Measurements from ENCODE around the gene MST1.

MST1 gene

DNA sequence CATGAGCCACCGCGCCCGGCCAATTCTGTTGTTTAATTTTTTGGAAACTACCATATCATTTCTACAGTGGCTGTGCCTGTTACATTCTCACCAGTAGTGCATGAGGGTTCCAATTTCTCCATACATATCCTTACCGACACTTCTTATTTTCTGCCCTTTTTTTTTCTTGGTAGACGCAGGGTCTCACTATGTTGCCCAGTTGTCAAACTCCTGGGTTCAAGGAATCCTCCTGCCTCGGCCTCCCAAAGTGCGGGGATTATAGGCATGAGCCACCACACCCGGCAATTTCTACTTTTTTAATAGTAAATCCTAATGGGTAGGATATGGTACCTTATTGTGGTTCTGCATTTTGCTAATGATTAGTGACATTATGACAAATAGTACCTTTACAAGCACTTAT lies 20.6 kb upstream of the MST1 start:
- Histone ChIP-seq H3K9ac (ENCODE audit: low read length) (no peak overlapping the region), H2AFZ (ENCODE audit: low read depth, low read length) (no peak overlapping the region), H3K79me2 (ENCODE audit: low read length) (no peaks in the 10 kb centered on the region), H3K27ac (ENCODE audit: low read length) (no peak overlapping the region), H3K36me3 (replicated peaks; ENCODE audit: low read depth, low read length) (peaks cover 8% of the 10 kb centered on the region), H3K4me2 (ENCODE audit: low read length) (no peak overlapping the region), H3K4me3 (ENCODE audit: low read length) (no peak overlapping the region), H3K4me1 (ENCODE audit: low read length) (no peaks in the 10 kb centered on the region), H3K9me3 (ENCODE audit: insufficient read depth, low read length) (no peaks in the 10 kb centered on the region), H4K20me1 (ENCODE audit: insufficient read depth, low read length) (no peaks in the 10 kb centered on the region), H3K27me3 (ENCODE audit: low read depth, low read length) (no peaks in the 10 kb centered on the region)
- TF ChIP-seq, protein P1, sequence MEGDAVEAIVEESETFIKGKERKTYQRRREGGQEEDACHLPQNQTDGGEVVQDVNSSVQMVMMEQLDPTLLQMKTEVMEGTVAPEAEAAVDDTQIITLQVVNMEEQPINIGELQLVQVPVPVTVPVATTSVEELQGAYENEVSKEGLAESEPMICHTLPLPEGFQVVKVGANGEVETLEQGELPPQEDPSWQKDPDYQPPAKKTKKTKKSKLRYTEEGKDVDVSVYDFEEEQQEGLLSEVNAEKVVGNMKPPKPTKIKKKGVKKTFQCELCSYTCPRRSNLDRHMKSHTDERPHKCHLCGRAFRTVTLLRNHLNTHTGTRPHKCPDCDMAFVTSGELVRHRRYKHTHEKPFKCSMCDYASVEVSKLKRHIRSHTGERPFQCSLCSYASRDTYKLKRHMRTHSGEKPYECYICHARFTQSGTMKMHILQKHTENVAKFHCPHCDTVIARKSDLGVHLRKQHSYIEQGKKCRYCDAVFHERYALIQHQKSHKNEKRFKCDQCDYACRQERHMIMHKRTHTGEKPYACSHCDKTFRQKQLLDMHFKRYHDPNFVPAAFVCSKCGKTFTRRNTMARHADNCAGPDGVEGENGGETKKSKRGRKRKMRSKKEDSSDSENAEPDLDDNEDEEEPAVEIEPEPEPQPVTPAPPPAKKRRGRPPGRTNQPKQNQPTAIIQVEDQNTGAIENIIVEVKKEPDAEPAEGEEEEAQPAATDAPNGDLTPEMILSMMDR (IDR thresholded peaks at IDR 0.05; ENCODE audit: low read depth, low read length) = no peak
- no peak for TF ChIP-seq EZH2phosphoT487 (IDR thresholded peaks at IDR 0.05; ENCODE audit: low read depth)

DNA sequence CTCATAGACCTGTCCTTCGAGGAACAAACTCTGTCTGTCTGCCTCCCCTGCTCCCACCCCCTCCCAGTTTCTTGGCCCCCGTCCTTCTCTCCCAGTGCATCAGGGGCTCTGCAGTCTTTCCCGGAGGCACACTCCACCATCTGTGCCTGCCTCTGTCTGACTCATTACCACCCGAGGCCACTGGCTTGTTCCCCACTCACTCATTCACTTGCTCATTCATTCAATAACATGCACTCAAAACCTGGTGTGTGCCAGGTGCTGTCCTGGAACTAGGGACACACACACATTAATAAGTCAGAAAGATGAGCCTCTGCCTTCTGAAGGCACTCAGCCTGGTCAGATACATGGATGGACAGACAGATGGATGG lies 17.8 kb upstream of the MST1 start:
- no peak overlapping the region for H3K9ac ChIP-seq (ENCODE audit: low read length)
- H3K36me3 ChIP-seq (replicated peaks; ENCODE audit: low read depth, low read length) = peaks cover 9% of the 10 kb centered on the region
- TF ChIP-seq EZH2phosphoT487 (IDR thresholded peaks at IDR 0.05; ENCODE audit: low read depth) = no peak
- TF ChIP-seq, protein P1 (IDR thresholded peaks at IDR 0.05; ENCODE audit: low read depth, low read length) = no peak
- H2AFZ ChIP-seq (ENCODE audit: low read depth, low read length) = no peak overlapping the region
- no peaks in the 10 kb centered on the region for H4K20me1 ChIP-seq (ENCODE audit: insufficient read depth, low read length)
- H3K27ac ChIP-seq (ENCODE audit: low read length) = no peak overlapping the region
- no peaks in the 10 kb centered on the region for H3K79me2 ChIP-seq (ENCODE audit: low read length)
- no peak overlapping the region for H3K4me2 ChIP-seq (ENCODE audit: low read length)
- H3K4me1 ChIP-seq (ENCODE audit: low read length) = no peaks in the 10 kb centered on the region
- H3K9me3 ChIP-seq (ENCODE audit: insufficient read depth, low read length) = no peaks in the 10 kb centered on the region
- H3K27me3 ChIP-seq (ENCODE audit: low read depth, low read length) = no peaks in the 10 kb centered on the region
- no peak overlapping the region for H3K4me3 ChIP-seq (ENCODE audit: low read length)

DNA sequence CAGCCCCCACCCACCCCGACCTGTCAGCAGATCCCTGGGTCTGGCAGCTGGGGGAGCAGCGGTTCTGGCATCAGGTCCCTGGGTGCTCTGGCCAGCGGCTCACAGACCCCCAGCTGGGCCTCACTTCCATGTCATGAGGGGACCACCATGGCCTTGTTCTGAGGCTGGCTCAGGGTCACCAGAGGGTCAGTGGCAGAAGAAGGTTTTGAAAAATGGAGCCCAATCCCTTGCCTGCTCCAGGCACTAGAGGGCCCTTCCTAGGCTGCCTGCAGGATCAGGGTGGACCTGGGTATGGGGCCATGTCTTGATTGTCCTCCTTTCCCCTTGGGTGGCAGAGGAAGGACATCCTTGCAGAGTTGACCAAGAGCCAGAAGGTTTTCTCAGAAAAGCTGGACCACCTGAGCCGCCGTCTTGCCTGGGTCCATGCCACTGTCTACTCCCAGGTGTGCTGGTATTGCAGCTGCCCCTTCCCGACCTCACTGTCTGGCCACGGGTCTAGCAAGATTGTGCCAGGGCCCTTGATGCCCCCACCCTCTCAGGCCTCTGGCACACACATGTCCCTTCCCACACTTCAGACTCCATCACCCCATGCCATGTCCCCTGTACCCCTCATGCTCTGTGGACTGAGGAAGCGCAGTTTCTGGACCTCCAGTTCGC lies 17.3 kb upstream of the MST1 start:
- Histone ChIP-seq H2AFZ (ENCODE audit: low read depth, low read length) (no peak overlapping the region), H3K27ac (ENCODE audit: low read length) (no peak overlapping the region), H3K4me2 (ENCODE audit: low read length) (no peak overlapping the region), H3K9ac (ENCODE audit: low read length) (no peak overlapping the region), H4K20me1 (ENCODE audit: insufficient read depth, low read length) (no peaks in the 10 kb centered on the region), H3K79me2 (ENCODE audit: low read length) (no peaks in the 10 kb centered on the region), H3K36me3 (replicated peaks; ENCODE audit: low read depth, low read length) (peaks cover 9% of the 10 kb centered on the region), H3K4me3 (ENCODE audit: low read length) (no peak overlapping the region), H3K9me3 (ENCODE audit: insufficient read depth, low read length) (no peaks in the 10 kb centered on the region), H3K4me1 (ENCODE audit: low read length) (no peaks in the 10 kb centered on the region), H3K27me3 (ENCODE audit: low read depth, low read length) (no peaks in the 10 kb centered on the region)
- TF ChIP-seq, protein P1 (IDR thresholded peaks at IDR 0.05; ENCODE audit: low read depth, low read length) = no peak
- no peak for TF ChIP-seq EZH2phosphoT487 (IDR thresholded peaks at IDR 0.05; ENCODE audit: low read depth)

DNA sequence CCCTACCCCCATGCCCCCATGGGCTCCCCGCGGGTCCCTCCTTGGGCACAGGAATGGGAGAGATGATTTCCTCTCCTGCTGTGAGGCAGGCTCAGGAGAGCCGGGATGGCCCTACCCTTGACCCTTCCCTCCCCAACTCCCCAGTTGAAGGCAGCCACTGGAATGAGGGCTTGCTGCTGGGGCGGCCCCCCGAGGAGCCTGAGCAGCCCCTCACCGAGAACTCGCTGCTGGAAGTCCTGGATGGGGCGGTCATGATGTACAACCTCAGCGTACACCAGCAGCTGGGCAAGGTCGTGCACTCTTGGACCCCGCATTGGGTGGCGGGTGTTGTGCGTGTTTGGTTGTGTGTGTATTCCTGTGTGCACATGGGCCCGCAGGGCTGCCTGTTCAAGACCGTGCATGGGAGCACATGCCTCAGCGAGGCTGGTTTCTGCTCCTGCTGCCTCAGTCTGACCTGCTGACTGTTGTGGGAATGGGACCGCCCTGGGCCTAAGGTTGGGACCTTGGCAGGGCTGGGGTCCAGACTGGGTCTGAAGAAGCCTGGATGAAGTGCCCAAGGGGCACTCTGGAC lies 16.2 kb upstream of the MST1 start:
- no peaks in the 10 kb centered on the region for H3K79me2 ChIP-seq (ENCODE audit: low read length)
- H3K9ac ChIP-seq (ENCODE audit: low read length) = no peak overlapping the region
- no peak overlapping the region for H3K4me3 ChIP-seq (ENCODE audit: low read length)
- H4K20me1 ChIP-seq (ENCODE audit: insufficient read depth, low read length) = no peaks in the 10 kb centered on the region
- no peaks in the 10 kb centered on the region for H3K4me1 ChIP-seq (ENCODE audit: low read length)
- peaks cover 9% of the 10 kb centered on the region for H3K36me3 ChIP-seq (replicated peaks; ENCODE audit: low read depth, low read length)
- H3K27me3 ChIP-seq (ENCODE audit: low read depth, low read length) = no peaks in the 10 kb centered on the region
- no peak overlapping the region for H3K4me2 ChIP-seq (ENCODE audit: low read length)
- H2AFZ ChIP-seq (ENCODE audit: low read depth, low read length) = no peak overlapping the region
- H3K9me3 ChIP-seq (ENCODE audit: insufficient read depth, low read length) = no peaks in the 10 kb centered on the region
- no peak overlapping the region for H3K27ac ChIP-seq (ENCODE audit: low read length)
- TF ChIP-seq, protein P1 (IDR thresholded peaks at IDR 0.05; ENCODE audit: low read depth, low read length) = no peak
- TF ChIP-seq EZH2phosphoT487 (IDR thresholded peaks at IDR 0.05; ENCODE audit: low read depth) = no peak
